Esophagus squamous epithelium (tissue), 4 donors: Measurements from ENCODE around the gene RAB44.

Experiments
- POLR2A ChIP-seq, 4 donors: fragments of 450-650 bp; IDR thresholded peaks; one replicate each; pipeline ENCODE4 v1.6.1; 2017; ENCODE audit warnings: antibody characterized with exemption in 4 of 4, mild to moderate bottlenecking in 4 of 4, moderate library complexity in 3 of 4
- TF ChIP-seq, protein P1 (sequence below), 6 experiments: fragments of 450-650 bp in 4 of 6; fragments of 200-600 bp in 2 of 6; sonication (generic) in 2 of 6; IDR thresholded peaks; one replicate each; pipeline ENCODE4 v1.5.1; 2016 to 2019; ENCODE audit warnings: antibody characterized with exemption in 6 of 6, mild to moderate bottlenecking in 4 of 6, moderate library complexity in 4 of 6

DNA sequence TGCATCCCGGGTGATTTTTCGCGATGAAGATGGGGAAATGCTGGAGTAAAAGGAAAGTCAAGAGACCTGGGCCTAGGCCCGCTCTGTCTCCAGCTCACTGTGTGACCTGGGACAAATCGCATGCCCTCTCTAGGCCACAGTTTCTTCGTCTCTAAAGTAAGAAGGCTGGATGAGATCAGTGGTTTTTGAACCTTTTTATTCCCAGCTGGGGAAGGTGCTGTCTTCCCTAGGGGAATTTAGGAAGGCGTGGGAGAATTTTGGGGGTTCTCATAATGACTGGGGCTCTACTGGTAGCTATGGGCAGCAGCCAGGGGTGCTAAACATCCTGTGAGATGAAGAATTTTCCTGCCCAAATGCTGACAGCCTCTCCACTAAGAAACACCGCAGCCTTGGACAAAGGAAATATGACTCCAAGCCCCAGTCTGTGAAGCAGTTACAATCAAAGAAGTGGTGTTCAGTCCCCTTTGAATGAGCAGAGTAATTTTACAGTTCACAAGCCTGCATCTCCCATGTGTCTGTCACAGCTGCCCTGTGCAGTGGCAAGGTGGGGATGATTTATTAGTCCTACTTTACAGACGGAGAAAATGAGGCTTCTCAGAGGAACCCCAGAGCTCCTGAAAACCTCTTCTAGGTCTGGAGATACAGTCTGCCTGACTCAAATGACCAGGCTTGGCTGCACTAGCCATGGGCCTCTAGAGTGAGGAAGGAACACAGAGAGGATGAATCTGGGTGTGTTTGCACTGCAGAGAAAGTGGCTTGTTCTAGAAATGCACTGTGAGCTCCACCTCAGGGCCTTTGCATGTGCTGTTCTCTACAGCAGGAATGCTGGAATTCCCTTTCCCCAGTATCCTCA lies 57.2 kb downstream of the RAB44 start:
- TF ChIP-seq, protein P1, sequence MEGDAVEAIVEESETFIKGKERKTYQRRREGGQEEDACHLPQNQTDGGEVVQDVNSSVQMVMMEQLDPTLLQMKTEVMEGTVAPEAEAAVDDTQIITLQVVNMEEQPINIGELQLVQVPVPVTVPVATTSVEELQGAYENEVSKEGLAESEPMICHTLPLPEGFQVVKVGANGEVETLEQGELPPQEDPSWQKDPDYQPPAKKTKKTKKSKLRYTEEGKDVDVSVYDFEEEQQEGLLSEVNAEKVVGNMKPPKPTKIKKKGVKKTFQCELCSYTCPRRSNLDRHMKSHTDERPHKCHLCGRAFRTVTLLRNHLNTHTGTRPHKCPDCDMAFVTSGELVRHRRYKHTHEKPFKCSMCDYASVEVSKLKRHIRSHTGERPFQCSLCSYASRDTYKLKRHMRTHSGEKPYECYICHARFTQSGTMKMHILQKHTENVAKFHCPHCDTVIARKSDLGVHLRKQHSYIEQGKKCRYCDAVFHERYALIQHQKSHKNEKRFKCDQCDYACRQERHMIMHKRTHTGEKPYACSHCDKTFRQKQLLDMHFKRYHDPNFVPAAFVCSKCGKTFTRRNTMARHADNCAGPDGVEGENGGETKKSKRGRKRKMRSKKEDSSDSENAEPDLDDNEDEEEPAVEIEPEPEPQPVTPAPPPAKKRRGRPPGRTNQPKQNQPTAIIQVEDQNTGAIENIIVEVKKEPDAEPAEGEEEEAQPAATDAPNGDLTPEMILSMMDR (IDR thresholded peaks at IDR 0.05) = no peak
- no peak for TF ChIP-seq POLR2A (IDR thresholded peaks at IDR 0.05)
